Keratinocyte (primary cell): ENCODE measurements around the gene HOXC6. TPM values are rescaled to one million over a fixed set of nuclear protein-coding genes. Genes with fewer than 3 reads are reported as not detected.

Experiments used
- DNase-seq: peaks from one replicate; pipeline ENCODE4 v3.0.0-alpha.2; 2011; ENCODE audit warnings: low read depth, missing footprints, low spot score
- FAIRE-seq: peaks from 2 replicates; lab custom pipeline; 2011; peaks lifted over from hg19 to GRCh38; lab: Jason Lieb, UNC
- H2AFZ ChIP-seq: 2 replicates; pipeline ENCODE4 v1.6.0; 2012; ENCODE audit warnings: low read length, control low read depth, inconsistent platforms; ENCODE audit not compliant: control insufficient read depth
- H3K27ac ChIP-seq: 2 replicates; pipeline ENCODE4 v1.5.1; 2011; ENCODE audit warnings: low read length; ENCODE audit not compliant: control insufficient read depth, insufficient read depth
- H3K27me3 ChIP-seq: 3 replicates; pipeline ENCODE4 v1.6.0; 2011; ENCODE audit warnings: low read length; ENCODE audit not compliant: control insufficient read depth, insufficient read depth; ENCODE audit errors: extremely low read depth
- H3K36me3 ChIP-seq, 2 experiments: 2 replicates in 1 of 2; 3 replicates in 1 of 2; pipeline ENCODE4 v1.5.1; 2011; ENCODE audit warnings: low read length in 2 of 2, mild to moderate bottlenecking in 1 of 2; ENCODE audit not compliant: control insufficient read depth in 2 of 2, insufficient read depth in 2 of 2; ENCODE audit errors: extremely low read depth in 1 of 2
- H3K4me1 ChIP-seq: 3 replicates; pipeline ENCODE4 v1.5.1; 2011; ENCODE audit warnings: low read length; ENCODE audit not compliant: control insufficient read depth, insufficient read depth; ENCODE audit errors: extremely low read depth
- H3K4me2 ChIP-seq: 3 replicates; pipeline ENCODE4 v1.6.0; 2011; ENCODE audit warnings: low read depth, low read length; ENCODE audit not compliant: control insufficient read depth, insufficient read depth; ENCODE audit errors: extremely low read depth
- H3K4me3 ChIP-seq, 3 experiments: fragments of 200-600 bp in 1 of 3; sonication (generic) in 1 of 3; 2 replicates in 2 of 3; 3 replicates in 1 of 3; pipeline ENCODE4 v1.5.1; 2011 to 2016; ENCODE audit warnings: low read length in 3 of 3, mild to moderate bottlenecking in 3 of 3, control low read depth in 2 of 3, inconsistent platforms in 1 of 3, low read depth in 1 of 3, mixed read lengths in 1 of 3, mixed run types in 1 of 3, moderate library complexity in 1 of 3; ENCODE audit not compliant: control insufficient read depth in 2 of 3, insufficient read depth in 2 of 3; ENCODE audit errors: extremely low read depth in 1 of 3
- H3K79me2 ChIP-seq: 2 replicates; pipeline ENCODE4 v1.6.0; 2012; ENCODE audit warnings: low read length; ENCODE audit not compliant: control insufficient read depth, insufficient read depth
- H3K9ac ChIP-seq: 3 replicates; pipeline ENCODE4 v1.6.0; 2011; ENCODE audit warnings: low read length; ENCODE audit not compliant: control insufficient read depth, insufficient read depth; ENCODE audit errors: extremely low read depth
- H3K9me1 ChIP-seq: 3 replicates; pipeline ENCODE4 v1.6.0; 2011; ENCODE audit warnings: low read length; ENCODE audit not compliant: control insufficient read depth, insufficient read depth; ENCODE audit errors: extremely low read depth
- H3K9me3 ChIP-seq: 2 replicates; pipeline ENCODE4 v1.5.1; 2012; ENCODE audit warnings: low read depth, low read length; ENCODE audit not compliant: control insufficient read depth
- H4K20me1 ChIP-seq: 3 replicates; pipeline ENCODE4 v1.6.0; 2011; ENCODE audit warnings: low read length; ENCODE audit not compliant: control insufficient read depth, insufficient read depth; ENCODE audit errors: extremely low read depth
- CTCF ChIP-seq, 3 experiments: IDR thresholded peaks in 1 of 3; conservative IDR thresholded peaks in 1 of 3; optimal IDR thresholded peaks in 1 of 3; 2 replicates in 2 of 3; 3 replicates in 1 of 3; pipeline versions ENCODE3 to v1.5.1; 2011; ENCODE audit warnings: low read length in 3 of 3, mild to moderate bottlenecking in 3 of 3, moderate library complexity in 2 of 3, control low read depth in 1 of 3, inconsistent platforms in 1 of 3; ENCODE audit not compliant: insufficient read depth in 2 of 3; ENCODE audit errors: extremely low read depth in 1 of 3
- EZH2 ChIP-seq: IDR thresholded peaks from one replicate; pipeline ENCODE4 v1.6.1; 2012; ENCODE audit warnings: inconsistent platforms, mild to moderate bottlenecking, low read length, moderate library complexity
- dilution Hi-C: fragments of 300-500 bp; cut with MboI; formaldehyde crosslinking; loops from one replicate; pipeline ENCODE4 v1.7.0; 2020; ENCODE audit warnings: low sequenced_read_pairs; ENCODE audit not compliant: extremely low pct_ligation_motif_present
- polyA plus RNA-seq, 5 experiments: library from polyadenylated mRNA; depleted of rRNA in 3 of 5; stranded (reverse) in 3 of 5; stranded (forward) in 1 of 5; unstranded in 1 of 5; fragments of >200 nt; gene quantifications; 1 replicate in 1 of 5; 2 replicates in 3 of 5; 3 replicates in 1 of 5; pipeline versions ENCODE4 v1.2.1 to v1.2.3, GENCODE V29; 2011 to 2012; ENCODE audit warnings: missing spikeins in 2 of 5, low read depth in 1 of 5, low replicate concordance in 1 of 5

HOXC6 gene
- polyA plus RNA-seq, 1 donor (not counting 4 experiments of a cell fraction or from before 2014, with no cell fraction given), result 4.7 TPM

DNA sequence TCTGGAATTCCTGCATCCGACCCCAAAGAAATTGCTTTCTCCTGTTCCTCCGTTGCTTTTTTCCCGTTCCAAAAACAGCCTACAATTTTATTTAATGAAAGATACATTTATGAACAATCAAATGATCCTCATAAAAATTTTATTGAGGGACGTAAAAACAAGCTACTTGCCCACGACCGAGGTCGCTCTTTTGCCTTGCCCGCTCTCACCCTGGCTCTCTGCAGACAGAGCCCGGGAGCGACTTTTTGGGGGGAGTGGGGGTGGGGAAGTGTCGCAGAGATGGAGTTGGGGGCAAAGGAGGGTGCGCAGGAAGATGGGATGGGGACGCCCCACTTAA is 29.4 kb upstream of the HOXC6 start:
- Histone ChIP-seq H3K4me3 (peak overlapping the region; percentile 51 to 96 (median 82)), H3K9me1 (no peaks in the 10 kb centered on the region), H3K36me3 (peaks cover 0 to 6% of the 10 kb centered on the region in 2 experiments), H2AFZ (no peak overlapping the region), H3K9ac (peak overlapping the region; percentile 98), H3K4me1 (peaks cover 32% of the 10 kb centered on the region), H3K9me3 (no peaks in the 10 kb centered on the region), H3K27ac (peak overlapping the region; percentile 96), H3K79me2 (peaks cover 75% of the 10 kb centered on the region), H4K20me1 (no peaks in the 10 kb centered on the region), H3K27me3 (no peaks in the 10 kb centered on the region), H3K4me2 (peak overlapping the region; percentile 94)
- dilution Hi-C loops, result no loop called here
- no peak for DNase-seq
- no peak for TF ChIP-seq CTCF (optimal IDR thresholded peaks at IDR 0.05 in 1 of 3, IDR thresholded peaks at IDR 0.05 in 1 of 3, conservative IDR thresholded peaks at IDR 0.05 in 1 of 3; ENCODE audit: extremely low read depth in 1 of 3, insufficient read depth in 2 of 3, low read length in 3 of 3)
- TF ChIP-seq EZH2, result no peak
- no peak for FAIRE-seq

DNA sequence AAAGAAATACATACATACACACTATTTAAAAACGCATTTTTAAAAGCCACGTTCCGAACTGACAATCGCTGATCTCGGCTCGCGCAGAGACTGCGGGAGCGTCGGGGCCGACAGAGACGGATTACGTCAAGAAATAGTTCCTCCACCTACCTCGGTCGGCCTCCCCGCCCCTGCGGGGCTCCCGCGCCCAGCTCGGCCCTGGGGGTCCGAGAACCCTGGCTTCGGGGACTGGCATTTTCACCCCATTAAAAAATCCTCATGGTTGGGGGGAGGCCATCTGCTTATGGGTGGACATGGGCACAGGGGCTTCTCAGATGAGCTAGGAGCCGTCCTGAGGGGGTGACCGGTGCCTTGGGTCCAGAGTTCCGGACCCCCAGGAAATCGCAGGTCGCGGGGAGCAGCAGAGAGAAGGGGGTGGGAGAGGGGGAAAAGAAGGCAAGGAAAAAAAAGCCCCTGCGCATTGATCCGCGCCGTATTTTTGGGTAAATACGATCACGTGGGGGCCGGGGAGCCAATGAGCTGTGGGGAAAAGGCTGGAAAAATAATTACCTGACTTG is 28.6 kb upstream of the HOXC6 start:
- no peaks in the 10 kb centered on the region for H4K20me1 ChIP-seq
- peaks cover 70% of the 10 kb centered on the region for H3K79me2 ChIP-seq
- dilution Hi-C loops, result no loop called here
- peak overlapping the region; percentile 64 for H2AFZ ChIP-seq
- H3K4me1 ChIP-seq, result peaks cover 32% of the 10 kb centered on the region
- H3K4me3 ChIP-seq, result peak overlapping the region; percentile 80 to 96 (median 82)
- FAIRE-seq, result no peak
- H3K9me1 ChIP-seq, result no peaks in the 10 kb centered on the region
- H3K27me3 ChIP-seq, result no peaks in the 10 kb centered on the region
- no peak for TF ChIP-seq CTCF (optimal IDR thresholded peaks at IDR 0.05 in 1 of 3, IDR thresholded peaks at IDR 0.05 in 1 of 3, conservative IDR thresholded peaks at IDR 0.05 in 1 of 3; ENCODE audit: extremely low read depth in 1 of 3, insufficient read depth in 2 of 3, low read length in 3 of 3)
- TF ChIP-seq EZH2, result no peak
- peak overlapping the region; percentile 94 for H3K4me2 ChIP-seq
- no peak for DNase-seq
- H3K27ac ChIP-seq, result peak overlapping the region; percentile 96
- no peaks in the 10 kb centered on the region for H3K9me3 ChIP-seq
- peak overlapping the region; percentile 98 for H3K9ac ChIP-seq
- peaks cover 0 to 6% of the 10 kb centered on the region in 2 experiments for H3K36me3 ChIP-seq
